H9 (cell line): ENCODE data around the gene KRT78. TPM values are rescaled to one million over a fixed set of nuclear protein-coding genes. Genes with fewer than 3 reads are reported as not detected.

Source experiments
- DNase-seq: peaks from one replicate; pipeline ENCODE4 v3.0.0-alpha.2; 2017
- H2AFZ ChIP-seq: one replicate; pipeline ENCODE4 v1.6.1; 2013; ENCODE audit warnings: mild to moderate bottlenecking, low read length, control low read depth, moderate library complexity
- H2AK5ac ChIP-seq: 2 replicates; pipeline ENCODE4 v1.6.1; 2013; ENCODE audit warnings: low read length, control low read depth, mixed read lengths; ENCODE audit not compliant: insufficient read length
- H2BK120ac ChIP-seq: one replicate; pipeline ENCODE4 v1.6.1; 2013; ENCODE audit warnings: low read depth, mild to moderate bottlenecking, low read length, control low read depth, inconsistent platforms; ENCODE audit not compliant: poor library complexity, severe bottlenecking
- H2BK12ac ChIP-seq: 2 replicates; pipeline ENCODE4 v1.6.1; 2013; ENCODE audit warnings: low read length, control low read depth, mixed read lengths, low read depth; ENCODE audit not compliant: insufficient read length
- H2BK15ac ChIP-seq: 2 replicates; pipeline ENCODE4 v1.6.1; 2013; ENCODE audit warnings: low read depth, low read length, control low read depth
- H2BK20ac ChIP-seq: one replicate; pipeline ENCODE4 v1.6.1; 2013; ENCODE audit warnings: low read depth, mild to moderate bottlenecking, low read length, control low read depth, inconsistent platforms; ENCODE audit not compliant: poor library complexity, severe bottlenecking
- H2BK5ac ChIP-seq: 2 replicates; pipeline ENCODE4 v1.6.1; 2013; ENCODE audit warnings: low read length, control low read depth, mixed read lengths; ENCODE audit not compliant: insufficient read length
- H3K14ac ChIP-seq: 2 replicates; pipeline ENCODE4 v1.6.1; 2013; ENCODE audit warnings: low read length, control low read depth; ENCODE audit not compliant: insufficient read depth
- H3K18ac ChIP-seq: 2 replicates; pipeline ENCODE4 v1.6.1; 2013; ENCODE audit warnings: low read depth, mild to moderate bottlenecking, mixed read lengths, low read length, control low read depth; ENCODE audit not compliant: insufficient read length
- H3K23ac ChIP-seq: 2 replicates; pipeline ENCODE4 v1.6.1; 2013; ENCODE audit warnings: low read length, control low read depth, mixed read lengths, low read depth; ENCODE audit not compliant: insufficient read length
- H3K23me2 ChIP-seq: 2 replicates; pipeline ENCODE4 v1.6.1; 2013; ENCODE audit warnings: low read depth, mild to moderate bottlenecking, mixed read lengths, low read length, control low read depth; ENCODE audit not compliant: insufficient read length, poor library complexity, severe bottlenecking
- H3K27ac ChIP-seq: 2 replicates; pipeline ENCODE4 v1.5.1; 2013; ENCODE audit warnings: low read length, control low read depth, mixed read lengths, low read depth; ENCODE audit not compliant: insufficient read length
- H3K27me3 ChIP-seq: 2 replicates; pipeline ENCODE4 v1.6.1; 2013; ENCODE audit warnings: low read length, control low read depth, inconsistent platforms; ENCODE audit not compliant: insufficient read depth
- H3K4ac ChIP-seq: 2 replicates; pipeline ENCODE4 v1.6.1; 2013; ENCODE audit warnings: low read depth, mild to moderate bottlenecking, control low read depth, inconsistent platforms, low read length, moderate library complexity
- H3K4me1 ChIP-seq: 2 replicates; pipeline ENCODE4 v1.6.1; 2013; ENCODE audit warnings: low read length, control low read depth, inconsistent platforms; ENCODE audit not compliant: insufficient read depth
- H3K4me2 ChIP-seq: 2 replicates; pipeline ENCODE4 v1.6.1; 2013; ENCODE audit warnings: low read length, control low read depth, mixed read lengths; ENCODE audit not compliant: insufficient read length, insufficient read depth
- H3K56ac ChIP-seq: 2 replicates; pipeline ENCODE4 v1.6.1; 2013; ENCODE audit warnings: low read depth, mild to moderate bottlenecking, mixed read lengths, low read length, control low read depth; ENCODE audit not compliant: insufficient read length
- H3K79me1 ChIP-seq: 2 replicates; pipeline ENCODE4 v1.6.1; 2013; ENCODE audit warnings: low read depth, mild to moderate bottlenecking, moderate library complexity, low read length, control low read depth, inconsistent platforms; ENCODE audit not compliant: insufficient read depth, poor library complexity, severe bottlenecking
- H3K79me2 ChIP-seq: 2 replicates; pipeline ENCODE4 v1.6.1; 2013; ENCODE audit warnings: low read length, control low read depth, inconsistent platforms; ENCODE audit not compliant: insufficient read depth
- H3K9ac ChIP-seq: 2 replicates; pipeline ENCODE4 v1.6.1; 2013; ENCODE audit warnings: low read length, control low read depth, mixed read lengths; ENCODE audit not compliant: insufficient read length; ENCODE audit errors: extremely low read depth
- H3K9me3 ChIP-seq: one replicate; pipeline ENCODE4 v1.6.1; 2013; ENCODE audit warnings: low read depth, low read length, inconsistent platforms; ENCODE audit not compliant: control insufficient read depth
- H3T11ph ChIP-seq: one replicate; pipeline ENCODE4 v1.6.1; 2013; ENCODE audit warnings: mild to moderate bottlenecking, low read length, control low read depth, inconsistent platforms
- H4K20me1 ChIP-seq: one replicate; pipeline ENCODE4 v1.6.1; 2013; ENCODE audit not compliant: control insufficient read depth, insufficient read length, insufficient read depth
- H4K5ac ChIP-seq: 2 replicates; pipeline ENCODE4 v1.6.1; 2013; ENCODE audit warnings: low read depth, mild to moderate bottlenecking, mixed read lengths, low read length, control low read depth; ENCODE audit not compliant: insufficient read length
- H4K8ac ChIP-seq: replicated peaks from 2 replicates; pipeline ENCODE4 v1.6.1; 2013; ENCODE audit warnings: low read length, control low read depth, mixed read lengths, low read depth; ENCODE audit not compliant: insufficient read length
- H4K91ac ChIP-seq: 2 replicates; pipeline ENCODE4 v1.6.1; 2013; ENCODE audit warnings: low read depth, mild to moderate bottlenecking, moderate library complexity, mixed read lengths, low read length, control low read depth; ENCODE audit not compliant: insufficient read length
- H3K27ac Mint-ChIP-seq, 3 experiments: 2 replicates in 2 of 3; 3 replicates in 1 of 3; pipeline ENCODE4 v1.8.0; 2020 to 2021; ENCODE audit warnings: mixed read lengths in 3 of 3, mild to moderate bottlenecking in 1 of 3, moderate library complexity in 1 of 3
- H3K27me3 Mint-ChIP-seq: 2 replicates; pipeline ENCODE4 v1.8.0; 2021; ENCODE audit warnings: low read depth, mild to moderate bottlenecking, moderate library complexity, mixed read lengths
- H3K36me3 Mint-ChIP-seq, 3 experiments: 2 replicates in 2 of 3; 3 replicates in 1 of 3; pipeline ENCODE4 v1.8.0; 2020 to 2021; ENCODE audit warnings: low read depth in 3 of 3, mixed read lengths in 3 of 3; ENCODE audit not compliant: insufficient read depth in 1 of 3
- H3K4me1 Mint-ChIP-seq, 2 experiments: 2 replicates each; pipeline ENCODE4 v1.8.0; 2020; ENCODE audit warnings: mixed read lengths in 2 of 2
- H3K4me3 Mint-ChIP-seq, 2 experiments: 2 replicates in 1 of 2; 3 replicates in 1 of 2; pipeline ENCODE4 v1.8.0; 2020 to 2021; ENCODE audit warnings: mild to moderate bottlenecking in 2 of 2, mixed read lengths in 2 of 2, moderate library complexity in 1 of 2
- H3K9me3 Mint-ChIP-seq, 2 experiments: 2 replicates in 1 of 2; 3 replicates in 1 of 2; pipeline ENCODE4 v1.8.0; 2020; ENCODE audit warnings: mild to moderate bottlenecking in 2 of 2, mixed read lengths in 2 of 2, moderate library complexity in 1 of 2
- WGBS: extraction: QIAGEN DNeasy Blood & Tissue Kit; methylation state at CpG from one replicate; pipeline ENCODE4 v1.1.7; 2013; ENCODE audit warnings: missing lambda C conversion rate, low lambda C conversion rate, mixed read lengths; ENCODE audit not compliant: insufficient read length; ENCODE audit errors: extremely low coverage; 5-methylcytosine and 5-hydroxymethylcytosine counted together
- total RNA-seq: library from RNA; stranded (reverse); gene quantifications from 2 replicates; pipeline ENCODE4 v1.2.1, GENCODE V29; 2021
- TF ChIP-seq, protein P1 (sequence below): fragments of 200-600 bp; sonication (generic); conservative IDR thresholded peaks from 3 replicates; pipeline ENCODE4 v1.8.0; 2021; ENCODE audit warnings: antibody characterized with exemption, mild to moderate bottlenecking

The KRT78 gene
- total RNA-seq, 1 experiment from 2014 or later: not detected

DNA sequence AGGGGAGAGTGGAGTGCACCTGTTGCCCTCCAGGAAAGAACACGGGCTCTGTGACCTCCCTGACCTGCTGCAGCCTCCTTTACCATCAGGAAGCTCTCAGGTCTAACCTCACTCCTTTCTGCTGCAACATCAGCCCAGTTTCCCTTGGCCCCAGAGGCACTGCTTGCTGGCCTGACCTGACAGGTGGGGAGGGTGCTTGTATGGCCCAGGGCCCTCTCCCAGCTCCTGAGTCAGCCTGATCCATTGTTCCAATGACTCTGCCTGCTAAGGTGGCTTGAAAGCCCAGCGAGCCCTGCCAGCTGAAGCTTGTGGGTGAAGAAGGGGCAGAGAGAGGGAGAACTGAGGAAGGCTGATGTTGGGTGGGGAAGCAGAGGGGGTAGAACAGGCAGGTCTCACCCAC, 13.2 kb upstream of the KRT78 start:
- no peak overlapping the region for H3K4ac ChIP-seq
- no peak overlapping the region for H3K9ac ChIP-seq
- no peak overlapping the region for H2BK15ac ChIP-seq
- H2BK20ac ChIP-seq: no peak overlapping the region
- no CpG with 5 or more reads among the region's 2 CpGs for WGBS
- no peak overlapping the region for H4K91ac ChIP-seq
- no peak overlapping the region for H3K4me2 ChIP-seq
- no peak overlapping the region for H4K8ac ChIP-seq
- H3K79me1 ChIP-seq: no peaks in the 10 kb centered on the region
- no peak overlapping the region for H2BK5ac ChIP-seq
- no peaks in the 10 kb centered on the region for H4K20me1 ChIP-seq
- DNase-seq: peak; percentile 28
- no peak overlapping the region for H2BK120ac ChIP-seq
- H3K79me2 ChIP-seq: no peaks in the 10 kb centered on the region
- H3T11ph ChIP-seq: no peak overlapping the region
- H3K4me1 ChIP-seq: no peaks in the 10 kb centered on the region
- H4K5ac ChIP-seq: no peak overlapping the region
- no peak overlapping the region for H3K56ac ChIP-seq
- TF ChIP-seq, protein P1, sequence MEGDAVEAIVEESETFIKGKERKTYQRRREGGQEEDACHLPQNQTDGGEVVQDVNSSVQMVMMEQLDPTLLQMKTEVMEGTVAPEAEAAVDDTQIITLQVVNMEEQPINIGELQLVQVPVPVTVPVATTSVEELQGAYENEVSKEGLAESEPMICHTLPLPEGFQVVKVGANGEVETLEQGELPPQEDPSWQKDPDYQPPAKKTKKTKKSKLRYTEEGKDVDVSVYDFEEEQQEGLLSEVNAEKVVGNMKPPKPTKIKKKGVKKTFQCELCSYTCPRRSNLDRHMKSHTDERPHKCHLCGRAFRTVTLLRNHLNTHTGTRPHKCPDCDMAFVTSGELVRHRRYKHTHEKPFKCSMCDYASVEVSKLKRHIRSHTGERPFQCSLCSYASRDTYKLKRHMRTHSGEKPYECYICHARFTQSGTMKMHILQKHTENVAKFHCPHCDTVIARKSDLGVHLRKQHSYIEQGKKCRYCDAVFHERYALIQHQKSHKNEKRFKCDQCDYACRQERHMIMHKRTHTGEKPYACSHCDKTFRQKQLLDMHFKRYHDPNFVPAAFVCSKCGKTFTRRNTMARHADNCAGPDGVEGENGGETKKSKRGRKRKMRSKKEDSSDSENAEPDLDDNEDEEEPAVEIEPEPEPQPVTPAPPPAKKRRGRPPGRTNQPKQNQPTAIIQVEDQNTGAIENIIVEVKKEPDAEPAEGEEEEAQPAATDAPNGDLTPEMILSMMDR: no peak
- no peak overlapping the region for H3K23ac ChIP-seq
- H3K27me3 Mint-ChIP-seq: no peaks in the 10 kb centered on the region; the same call in none of the 2 replicates
- no peaks in the 10 kb centered on the region for H3K9me3 Mint-ChIP-seq
- no peaks in the 10 kb centered on the region for H3K27me3 ChIP-seq
- no peak overlapping the region for H2AFZ ChIP-seq
- no peak overlapping the region for H3K27ac ChIP-seq
- no peak overlapping the region for H3K4me3 Mint-ChIP-seq
- no peak overlapping the region for H2AK5ac ChIP-seq
- peaks cover 2 to 3% of the 10 kb centered on the region in 2 experiments for H3K4me1 Mint-ChIP-seq
- H3K23me2 ChIP-seq: no peaks in the 10 kb centered on the region
- H3K14ac ChIP-seq: no peak overlapping the region
- H2BK12ac ChIP-seq: no peak overlapping the region
- H3K9me3 ChIP-seq: no peaks in the 10 kb centered on the region
- no peak overlapping the region for H3K18ac ChIP-seq
- no peaks in the 10 kb centered on the region for H3K36me3 Mint-ChIP-seq
- H3K27ac Mint-ChIP-seq: no peak overlapping the region
